T-helper 1 cell treated with Interleukin-12 subunit alpha and Interleukin-12 subunit beta and Interleukin-4 antibody, amounts not matched to agents 30 ng/mL and 1 ng/mL, for 36 hours (primary cell): ENCODE data around the gene RIIAD1. TPM values are rescaled to one million over a fixed set of nuclear protein-coding genes. Genes with fewer than 3 reads are reported as not detected.

ENCODE experiments used
- intact Hi-C: fragments of 100-400 bp; cut with micrococcal nuclease; formaldehyde crosslinking; loops from one replicate; pipeline ENCODE4 v1.15.1; 2024
- total RNA-seq: library from RNA; stranded (reverse); gene quantifications from 2 replicates; pipeline ENCODE4 v1.2.3, GENCODE V29; 2022

RIIAD1 gene
- total RNA-seq, 1 donor from 2014 or later = not detected

- intact Hi-C loops = no loop called here
Observed at GRCh38 chr1:151710187-151710840, 11.0 kb upstream of the RIIAD1 start.

- intact Hi-C loops = no loop called here
Observed at GRCh38 chr1:151711044-151711800, 10.1 kb upstream of the RIIAD1 start.

- intact Hi-C loops = no loop called here
Observed at GRCh38 chr1:151711951-151712350, 9.4 kb upstream of the RIIAD1 start.

GRCh38 chr1:151713044-151713443 lies 8.3 kb upstream of the RIIAD1 start:
- intact Hi-C loops = no loop called here

- intact Hi-C loops = no loop called here
Observed at GRCh38 chr1:151713874-151714273, 7.4 kb upstream of the RIIAD1 start.

- intact Hi-C loops = no loop called here
Observed at GRCh38 chr1:151714820-151715725, 6.2 kb upstream of the RIIAD1 start.

- intact Hi-C loops = no loop called here
Observed at GRCh38 chr1:151715726-151716404, 5.5 kb upstream of the RIIAD1 start.

- intact Hi-C loops = no loop called here
Observed at GRCh38 chr1:151716405-151716762, 4.9 kb upstream of the RIIAD1 start.

- intact Hi-C loops = no loop called here
Observed at GRCh38 chr1:151716771-151717631, 4.3 kb upstream of the RIIAD1 start, which contains the start of gene CELF3. TSS of gene CELF3 (minus strand) at chr1:151716803. CDS start at chr1:151716020, 783 bp downstream.

GRCh38 chr1:151718011-151718431 lies 3.3 kb upstream of the RIIAD1 start:
- intact Hi-C loops = no loop called here

- intact Hi-C loops = no loop called here
Observed at GRCh38 chr1:151718666-151719065, 2.7 kb upstream of the RIIAD1 start.

GRCh38 chr1:151720125-151720524 lies 1.2 kb upstream of the RIIAD1 start:
- intact Hi-C loops = loop anchor here (2.0 to 5.0 kb wide), 4 partner anchors 43 to 263 kb away; partner anchors contain the start of genes C2CD4D, MRPL9 and POGZ

GRCh38 chr1:151720554-151720953 lies 768 bp upstream of the RIIAD1 start:
- intact Hi-C loops = loop anchor here (2.0 to 5.0 kb wide), 4 partner anchors 42 to 263 kb away; partner anchors contain the start of genes C2CD4D, MRPL9 and POGZ

- intact Hi-C loops = loop anchor here (1.0 to 5.0 kb wide), 6 partner anchors 41 to 265 kb away; partner anchors contain the start of genes C2CD4D, MRPL9, POGZ and TDRKH
Observed at GRCh38 chr1:151721788-151722510, 627 bp downstream of the RIIAD1 start.

GRCh38 chr1:151723726-151724370 lies 2.5 kb downstream of the RIIAD1 start:
- intact Hi-C loops = loop anchor here (5.0 kb wide), 2 partner anchors 113 to 267 kb away; partner anchors contain the start of genes C2CD4D and POGZ

- intact Hi-C loops = no loop called here
Observed at GRCh38 chr1:151728151-151729054, 7.1 kb downstream of the RIIAD1 start.

GRCh38 chr1:151729157-151729965 lies 8.0 kb downstream of the RIIAD1 start:
- intact Hi-C loops = no loop called here
